ENCODE data around the gene LMO7. TPM values are rescaled to one million over a fixed set of nuclear protein-coding genes. Genes with fewer than 3 reads are reported as not detected.

The LMO7 gene
- total and polyA plus RNA-seq, 2 of the 13 experiments (the other 11 are each of a cell fraction or from before 2014, with no cell fraction given), result 34.0 to 121 TPM

- CTCF ChIA-PET (ENCODE audit: low intra/inter-chr PET ratio, low total read pairs), result no interaction called here
- in situ Hi-C loops (cut with HindIII; ENCODE audit: extremely low pct_ligation_motif_present, low pct_unique_long_range_greater_than_20kb), result no loop called here
Observed at GRCh38 chr13:75647126-75647784, 11.1 kb downstream of the LMO7 start.

DNA sequence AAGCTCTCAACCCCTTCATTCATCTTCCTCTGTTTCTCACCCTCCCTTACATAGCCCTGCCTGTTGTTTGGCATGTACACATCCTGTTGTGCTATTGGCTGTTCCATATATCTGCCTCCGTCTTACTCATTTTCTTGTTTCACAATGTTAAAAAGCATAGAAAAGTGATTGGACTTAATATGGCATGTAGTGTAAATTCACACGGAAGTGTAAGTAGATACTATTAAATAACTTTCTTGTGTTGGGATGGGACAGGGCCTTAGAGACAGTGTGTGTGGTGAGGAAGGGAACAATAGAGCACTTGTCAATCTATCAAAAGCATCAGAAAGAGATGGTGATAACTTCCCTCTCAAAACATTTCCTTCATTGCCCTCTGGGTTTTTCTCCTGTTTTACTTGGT, 12.3 kb downstream of the LMO7 start:
- H3K27ac ChIP-seq (ENCODE audit: extremely low read length, insufficient read depth, low read length), result no peak overlapping the region
- no peaks in the 10 kb centered on the region for H3K79me2 ChIP-seq (ENCODE audit: insufficient read depth, low read length)
- ATAC-seq (no peak), DNase-seq (ENCODE audit: low spot score) (no peak), FAIRE-seq (no peak)
- no peak overlapping the region for H3K9ac ChIP-seq (ENCODE audit: insufficient read depth, low read depth, low read length)
- in situ Hi-C loops (cut with HindIII; ENCODE audit: extremely low pct_ligation_motif_present, low pct_unique_long_range_greater_than_20kb) (no loop called here), intact Hi-C loops (cut with micrococcal nuclease; ENCODE audit: unreplicated experiment) (no loop called here)
- H2AFZ ChIP-seq (ENCODE audit: low read length), result no peak overlapping the region
- BruUV-seq (replicated peaks), result no TSS peak
- WGBS (ENCODE audit: low lambda C conversion rate), result 95% methylated on average over 2 of the region's 2 CpGs
- H3K36me3 ChIP-seq (replicated peaks in 1 of 2; ENCODE audit: control insufficient read depth in 1 of 2, insufficient read depth in 2 of 2, low read length in 2 of 2), result no peaks in the 10 kb centered on the region
- TF ChIP-seq ARNT (IDR thresholded peaks at IDR 0.05), result no peak
- no peak for TF ChIP-seq SRSF1 (optimal IDR thresholded peaks at IDR 0.05; ENCODE audit: low read depth, low read length)
- no peaks in the 10 kb centered on the region for H3K27me3 ChIP-seq (ENCODE audit: control insufficient read depth in 1 of 2, insufficient read depth in 2 of 2, low read length in 2 of 2)
- H4K20me1 ChIP-seq (ENCODE audit: insufficient read depth, low read length), result no peaks in the 10 kb centered on the region
- POLR2A ChIA-PET, result no interaction called here
- H3K9me3 ChIP-seq (ENCODE audit: low read length), result no peaks in the 10 kb centered on the region
- CTCF ChIA-PET (ENCODE audit: low intra/inter-chr PET ratio, low total read pairs), result no interaction called here
- H3K4me3 ChIP-seq (replicated peaks in 1 of 3; ENCODE audit: insufficient read depth in 1 of 3, low read depth in 2 of 3, low read length in 3 of 3), result no peak overlapping the region
- no peaks in the 10 kb centered on the region for H3K4me1 ChIP-seq (ENCODE audit: insufficient read depth, low read length)
- no peak overlapping the region for H3K4me2 ChIP-seq (ENCODE audit: low read depth, low read length)

More at GRCh38 chr13:75647126-75647784, 11.1 kb downstream of the LMO7 start:
- no peak overlapping the region for H2AFZ ChIP-seq (ENCODE audit: low read length)
- H3K79me2 ChIP-seq (ENCODE audit: insufficient read depth, low read length), result no peaks in the 10 kb centered on the region
- FAIRE-seq, result no peak
- no peak overlapping the region for H3K9ac ChIP-seq (ENCODE audit: insufficient read depth, low read depth, low read length)
- no peak overlapping the region for H3K4me3 ChIP-seq (replicated peaks in 1 of 3; ENCODE audit: insufficient read depth in 1 of 3, low read depth in 2 of 3, low read length in 3 of 3)
- H3K9me3 ChIP-seq (ENCODE audit: low read length), result no peaks in the 10 kb centered on the region
- H3K27ac ChIP-seq (ENCODE audit: extremely low read length, insufficient read depth, low read length), result no peak overlapping the region
- intact Hi-C loops (cut with micrococcal nuclease; ENCODE audit: unreplicated experiment), result no loop called here
- no peak for ATAC-seq
- H3K36me3 ChIP-seq (replicated peaks in 1 of 2; ENCODE audit: control insufficient read depth in 1 of 2, insufficient read depth in 2 of 2, low read length in 2 of 2), result no peaks in the 10 kb centered on the region
- H4K20me1 ChIP-seq (ENCODE audit: insufficient read depth, low read length), result no peaks in the 10 kb centered on the region
- no TSS peak for BruUV-seq (replicated peaks)
- no peak overlapping the region for H3K4me2 ChIP-seq (ENCODE audit: low read depth, low read length)
- TF ChIP-seq LCORL (IDR thresholded peaks at IDR 0.05) (no peak), LCORL (CRISPR knock-in tag; IDR thresholded peaks at IDR 0.05) (no peak), NR0B2 (CRISPR knock-in tag; IDR thresholded peaks at IDR 0.05) (no peak), TBL1XR1 (IDR thresholded peaks at IDR 0.05; ENCODE audit: borderline replicate concordance, low read length, partially characterized antibody) (no peak)
- DNase-seq (ENCODE audit: low spot score), result no peak
- POLR2A ChIA-PET, result no interaction called here
- WGBS (ENCODE audit: low lambda C conversion rate), result 95% methylated on average over 1 of the region's 1 CpG
- H3K4me1 ChIP-seq (ENCODE audit: insufficient read depth, low read length), result no peaks in the 10 kb centered on the region
- H3K27me3 ChIP-seq (ENCODE audit: control insufficient read depth in 1 of 2, insufficient read depth in 2 of 2, low read length in 2 of 2), result no peaks in the 10 kb centered on the region

All from HepG2 (cell line).